Tibial nerve (tissue), 3 donors: ENCODE data around the gene COL9A3.

ENCODE experiments used
- CTCF ChIP-seq, 5 experiments: fragments of 200-600 bp in 3 of 5; fragments of 450-650 bp in 2 of 5; sonication (generic) in 3 of 5; IDR thresholded peaks; one replicate each; pipeline ENCODE4 v1.5.1; 2016 to 2019; ENCODE audit warnings: antibody characterized with exemption in 5 of 5, mild to moderate bottlenecking in 3 of 5, moderate library complexity in 2 of 5
- POLR2A ChIP-seq, 2 donors: fragments of 450-650 bp; IDR thresholded peaks; one replicate each; pipeline ENCODE4 v1.6.1; 2017; ENCODE audit warnings: antibody characterized with exemption in 2 of 2, mild to moderate bottlenecking in 2 of 2, moderate library complexity in 2 of 2

GRCh38 chr20:62860924-62861691, 44.3 kb downstream of the COL9A3 start:
- no peak for TF ChIP-seq CTCF (IDR thresholded peaks at IDR 0.05)
- no peak for TF ChIP-seq POLR2A (IDR thresholded peaks at IDR 0.05)
